Dedifferentiated amniotic fluid mesenchymal stem cell (primary cell): Measurements from ENCODE around the gene ZNF496.
"Not testable (repeated sequence)": the region's sequence is repeated elsewhere in the genome, so short reads cannot be mapped to it uniquely, and the experiment has no call there.

Experiments
- DNase-seq: peaks from one replicate; pipeline ENCODE4 v3.0.0-alpha.2; 2016; ENCODE audit errors: extremely low spot score

The ZNF496 gene

GRCh38 chr1:247359559-247359958, 27.9 kb upstream of the ZNF496 start:
- DNase-seq: no peak

GRCh38 chr1:247358920-247359319, 27.3 kb upstream of the ZNF496 start:
- DNase-seq: no peak

DNA sequence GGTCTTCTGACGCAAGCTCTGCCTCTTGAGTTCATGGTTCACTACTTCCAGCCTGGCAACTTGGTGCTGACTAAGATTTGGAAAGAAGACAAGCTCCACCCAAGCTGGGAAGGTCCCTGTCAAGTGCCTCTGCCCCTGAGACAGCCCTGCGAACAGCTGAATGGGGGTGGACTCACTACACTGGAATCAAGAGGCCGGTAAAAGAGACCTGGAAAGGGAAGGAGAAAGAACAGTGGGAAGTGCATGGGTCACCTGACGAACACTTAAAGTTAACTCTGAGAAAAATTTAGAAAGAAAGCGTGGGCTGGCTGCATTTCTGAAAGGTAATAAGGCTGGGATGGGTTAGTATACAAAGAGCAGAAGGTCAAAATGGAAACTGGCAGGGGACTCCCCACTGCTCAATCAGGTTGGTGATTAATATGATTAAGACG, 26.1 kb upstream of the ZNF496 start:
- no peak for DNase-seq

GRCh38 chr1:247357052-247357780, 25.5 kb upstream of the ZNF496 start:
- no peak for DNase-seq

GRCh38 chr1:247355160-247355559, 23.5 kb upstream of the ZNF496 start:
- not testable (repeated sequence) for DNase-seq

DNA sequence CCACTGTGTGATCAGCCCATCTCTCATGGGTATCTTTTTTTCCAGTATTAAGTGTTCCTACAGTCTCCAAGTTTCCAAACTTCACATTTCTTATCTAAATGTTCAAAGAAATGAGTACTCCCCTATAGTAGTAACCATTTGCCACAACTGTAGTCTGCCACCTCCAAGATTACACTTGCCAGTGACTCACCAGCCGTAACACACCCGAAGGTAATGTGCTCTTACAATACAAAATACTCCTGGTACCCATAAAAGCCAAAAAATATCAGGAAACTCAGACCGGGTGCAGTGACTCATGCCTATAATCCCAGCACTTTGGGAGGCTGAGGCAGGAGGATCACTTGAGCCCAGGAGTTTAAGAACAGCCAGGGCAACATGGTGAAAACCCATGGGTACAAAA, 20.5 kb upstream of the ZNF496 start:
- DNase-seq: no peak

DNA sequence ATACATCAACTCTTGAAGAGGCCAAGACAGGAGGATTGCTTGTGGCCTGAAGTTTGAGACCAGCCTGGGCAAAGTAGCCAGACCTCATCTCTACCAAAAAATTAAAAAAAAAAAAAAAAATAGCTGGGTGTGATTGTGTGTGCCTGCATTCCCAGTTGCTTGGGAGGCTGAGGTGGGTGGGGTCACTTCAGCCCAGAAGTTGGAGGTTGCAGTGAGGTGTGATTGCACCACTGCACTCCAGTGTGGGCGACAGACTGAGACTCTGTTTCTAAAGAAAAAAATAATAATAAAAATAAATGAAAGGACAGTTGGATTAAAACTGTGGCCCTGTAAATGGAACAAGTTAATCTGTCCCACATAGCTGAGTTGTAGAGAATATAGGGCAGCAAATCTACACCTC, 18.9 kb upstream of the ZNF496 start:
- DNase-seq: no peak

GRCh38 chr1:247347477-247348222, 16.0 kb upstream of the ZNF496 start:
- no peak for DNase-seq

DNA sequence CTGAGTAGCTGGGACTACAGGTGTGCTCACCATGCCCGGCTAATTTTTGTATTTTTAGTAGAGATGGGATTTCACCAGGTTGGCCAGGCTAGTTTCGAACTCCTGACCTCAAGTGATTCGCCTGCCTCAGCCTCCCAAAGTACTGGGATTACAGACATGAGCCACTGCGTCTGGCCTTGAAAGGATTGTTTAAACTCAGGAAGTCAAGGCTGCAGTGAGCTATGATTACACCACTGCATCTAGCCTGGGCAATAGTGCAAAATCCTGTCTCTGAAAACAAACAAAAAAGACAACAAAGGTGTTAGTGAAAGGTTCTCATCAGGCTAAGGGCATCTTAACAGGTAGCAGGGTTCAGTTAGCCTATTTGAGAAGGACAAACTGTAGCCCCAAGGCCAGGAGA, 14.2 kb upstream of the ZNF496 start:
- DNase-seq: no peak

GRCh38 chr1:247343801-247344200, 12.1 kb upstream of the ZNF496 start:
- no peak for DNase-seq

DNA sequence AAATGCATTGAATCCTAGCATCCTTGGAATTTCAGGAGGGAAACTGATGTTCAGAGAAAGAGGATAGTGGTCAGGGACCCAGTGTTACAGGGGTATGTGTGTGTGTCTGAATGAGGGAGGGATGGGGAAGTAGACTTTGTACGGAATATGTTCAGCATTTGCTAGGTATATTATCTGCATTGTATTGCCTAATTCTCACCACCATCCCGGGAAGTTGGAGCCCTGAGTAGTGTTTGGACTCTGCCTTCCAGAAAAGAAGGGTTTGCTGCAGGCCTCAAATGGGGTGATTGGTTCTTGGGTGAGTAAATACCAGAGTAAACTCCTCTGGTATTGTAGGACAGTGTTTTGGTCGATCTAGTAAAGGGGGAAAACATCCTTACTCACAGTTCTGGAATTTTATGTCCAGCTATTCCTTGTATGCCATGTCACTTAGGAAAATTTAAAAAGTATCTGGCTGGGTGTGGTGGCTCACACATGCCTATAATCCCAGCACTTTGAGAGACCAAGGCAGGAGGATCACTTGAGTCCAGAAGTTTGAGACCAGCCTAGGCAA, 7.1 kb upstream of the ZNF496 start:
- no peak for DNase-seq

DNA sequence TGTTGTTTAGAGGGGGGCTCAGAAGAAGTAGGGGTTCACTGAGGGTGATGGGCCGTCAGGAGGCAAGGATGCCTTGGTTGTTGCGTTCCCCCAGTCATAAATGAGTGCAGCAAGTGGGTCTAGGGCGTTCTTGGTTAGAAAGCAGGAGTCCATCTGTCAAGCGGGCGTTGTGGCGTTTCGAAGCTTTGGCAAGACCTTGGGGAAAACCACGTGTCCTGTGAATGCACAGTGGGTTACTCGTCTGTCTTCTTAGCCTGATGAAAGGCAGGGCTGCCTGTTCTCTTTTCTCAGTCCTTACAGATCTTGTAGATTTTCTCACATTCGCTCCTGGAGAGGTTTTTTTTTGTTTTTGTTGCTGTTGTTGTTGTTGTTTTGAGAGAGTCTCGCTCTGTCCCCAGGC, 6.3 kb upstream of the ZNF496 start:
- no peak for DNase-seq

GRCh38 chr1:247337250-247337746, 5.6 kb upstream of the ZNF496 start:
- no peak for DNase-seq

- no peak for DNase-seq
Measured at GRCh38 chr1:247336390-247336789, 4.7 kb upstream of the ZNF496 start.

DNA sequence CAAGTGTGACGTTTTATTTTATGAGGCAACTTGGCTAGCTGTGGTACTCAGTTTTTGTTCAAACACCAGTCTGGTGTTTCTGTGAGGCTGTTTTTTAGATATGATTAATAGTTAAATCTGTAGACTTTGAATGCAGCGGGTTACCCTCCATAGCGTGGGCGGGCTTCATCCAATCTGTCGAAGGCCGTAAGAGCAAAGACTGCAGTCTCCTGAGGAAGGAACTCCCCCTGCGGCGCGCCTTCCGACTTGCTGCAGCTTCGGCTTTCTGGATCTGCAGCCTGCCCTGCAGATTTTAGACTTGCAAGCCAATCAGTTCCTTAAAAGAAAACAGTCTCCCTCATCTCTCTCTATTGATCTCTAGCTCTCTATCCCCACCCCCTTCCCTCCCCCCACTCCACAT, 4.2 kb upstream of the ZNF496 start:
- no peak for DNase-seq

DNA sequence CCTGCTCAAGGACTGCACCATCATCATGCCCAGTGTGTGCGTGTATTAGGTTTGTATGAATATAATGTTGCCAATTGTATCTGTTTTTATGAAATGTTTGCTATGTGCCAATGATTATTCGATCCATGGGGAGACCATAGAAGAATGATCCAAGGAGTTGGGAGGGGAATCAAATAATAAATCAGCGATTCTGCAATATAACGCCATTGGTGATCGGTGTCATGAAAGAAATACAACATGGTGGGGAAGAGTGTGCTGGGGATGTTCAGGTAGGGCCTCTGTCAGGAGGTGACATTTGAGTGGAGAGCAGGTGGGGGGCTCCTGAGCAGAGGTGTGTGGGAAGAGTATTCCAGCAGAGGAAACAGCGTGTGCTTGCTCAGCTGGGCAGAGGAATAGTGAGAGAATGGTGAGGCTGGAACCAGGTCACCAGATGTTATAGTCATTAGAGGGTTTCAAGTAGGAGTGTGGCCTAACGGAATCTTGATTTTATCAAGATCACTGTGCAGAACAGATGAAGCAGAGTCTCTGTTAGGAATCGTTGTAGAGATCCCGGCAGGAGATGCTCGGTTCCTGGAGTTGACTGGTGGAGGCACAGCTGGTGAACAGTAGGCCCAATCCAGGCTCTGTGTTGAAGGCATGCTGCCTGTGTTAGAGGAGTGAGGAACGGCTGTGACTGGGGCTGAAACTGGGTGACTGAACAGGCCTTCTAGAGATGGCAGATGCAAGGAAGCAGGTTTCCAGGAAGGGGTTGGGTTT, 2.9 kb upstream of the ZNF496 start:
- no peak for DNase-seq

DNA sequence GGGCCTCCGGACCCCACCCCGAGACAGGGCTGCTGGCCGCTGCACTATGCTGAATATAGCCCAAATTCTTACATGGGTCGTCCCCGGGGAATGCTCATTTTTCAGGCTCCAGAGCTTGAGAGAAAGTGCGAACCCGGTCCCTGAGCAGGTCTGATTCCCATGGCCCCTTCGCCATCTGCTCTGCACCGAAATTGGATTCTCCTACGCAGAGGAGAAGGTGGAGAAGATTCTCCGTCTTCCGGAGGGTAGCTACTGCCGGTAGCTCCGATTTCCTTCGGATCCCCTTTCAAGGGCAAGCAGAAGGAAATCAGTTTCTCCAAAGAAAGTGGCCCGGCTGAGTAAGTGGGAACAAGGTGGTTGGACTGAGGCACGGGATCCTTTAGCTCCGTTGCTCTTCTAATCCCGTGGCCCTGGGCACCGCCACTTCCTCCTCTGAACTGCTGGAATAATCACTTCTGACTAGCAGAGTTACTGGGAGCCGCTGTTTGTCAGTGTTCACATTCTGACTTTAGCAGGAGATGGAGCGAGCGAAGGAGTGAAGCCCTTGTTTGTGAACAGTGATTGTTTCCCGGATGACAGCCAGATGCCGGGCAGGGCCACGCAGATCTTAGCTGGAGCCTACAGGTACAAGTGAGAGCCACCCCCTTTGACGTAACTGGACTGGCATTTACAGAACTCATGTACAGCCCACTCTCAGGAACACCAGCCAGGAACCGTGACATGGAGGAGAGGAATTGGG, 1.1 kb upstream of the ZNF496 start:
- DNase-seq: no peak

DNA sequence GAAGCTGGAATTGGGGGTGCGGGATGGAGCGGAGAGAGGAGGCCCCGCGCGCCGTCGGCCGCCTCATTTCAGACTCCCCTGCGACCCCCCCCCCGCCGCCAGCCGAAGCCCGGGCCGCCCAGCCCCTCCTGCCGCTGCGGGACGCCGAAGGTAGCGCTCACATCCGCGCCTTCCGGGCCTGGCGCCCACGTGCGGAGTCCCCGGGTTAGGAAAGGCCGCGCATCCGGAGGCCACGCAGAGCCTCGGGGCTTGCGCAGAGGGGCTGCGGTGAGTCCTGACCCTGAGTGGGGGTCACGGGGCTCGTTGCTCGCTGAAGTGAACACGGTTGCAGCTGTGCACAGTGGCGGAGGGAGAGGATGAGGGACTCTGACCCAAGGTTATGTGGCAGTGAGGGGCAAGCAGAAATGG, 552 bp upstream of the ZNF496 start:
- no peak for DNase-seq

DNA sequence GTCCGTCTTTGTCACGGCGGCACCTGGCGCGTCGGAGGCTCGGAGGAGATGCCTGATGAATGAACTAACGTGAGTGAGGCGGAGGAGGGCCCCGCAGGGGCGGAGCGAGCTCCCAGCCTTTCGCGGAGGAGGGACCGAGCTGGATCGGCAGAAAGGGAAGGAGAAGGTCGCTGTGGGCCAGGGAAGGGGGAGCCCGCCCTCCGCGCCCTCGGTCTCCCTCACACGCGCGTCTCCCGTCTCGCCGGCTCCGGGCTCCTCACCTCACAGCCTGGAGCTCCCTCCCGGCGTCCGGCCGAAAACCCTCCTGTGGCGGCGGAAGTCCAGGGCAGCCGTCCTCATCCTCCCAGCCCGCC, 519 bp downstream of the ZNF496 start:
- peak; percentile 63 for DNase-seq

- DNase-seq: no peak
Measured at GRCh38 chr1:247330548-247331171, 1.0 kb downstream of the ZNF496 start.

DNA sequence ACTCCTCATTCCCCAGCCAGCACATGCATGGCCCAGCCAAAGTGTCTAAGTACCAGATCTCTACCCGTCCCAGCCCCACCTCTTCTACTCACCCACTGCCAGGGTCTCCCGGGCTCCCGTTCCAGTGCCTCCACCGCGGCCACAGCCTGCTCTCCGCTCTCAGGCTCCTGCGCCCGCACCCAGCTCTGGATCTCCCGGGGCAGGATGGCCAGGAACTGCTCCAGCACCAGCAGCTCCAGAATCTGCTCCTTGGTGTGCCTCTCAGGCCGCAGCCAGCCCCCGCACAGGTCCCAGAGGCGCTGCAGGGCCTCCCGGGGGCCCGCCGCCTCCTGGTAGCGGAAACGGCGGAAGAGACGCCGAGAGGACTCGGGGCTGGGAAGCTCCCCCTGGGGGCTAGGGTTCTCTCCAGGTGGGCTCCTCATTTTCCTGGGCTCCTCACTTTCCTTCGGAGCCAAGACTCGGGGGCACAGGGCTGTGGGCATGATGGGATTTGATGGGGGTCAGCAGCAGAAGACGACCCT, 2.5 kb downstream of the ZNF496 start:
- no peak for DNase-seq
